OCI-LY7 (cell line): ENCODE measurements around the gene SLC18A3. TPM values are rescaled to one million over a fixed set of nuclear protein-coding genes. Genes with fewer than 3 reads are reported as not detected.

ENCODE experiments used
- BruUV-seq: library from RNA; stranded (reverse); fragments of 400-500 nt; replicated peaks from 2 replicates; lab custom pipeline; 2021; lab: Mats Ljungman, UMichigan
- CTCF ChIA-PET: fragments of 300-600 bp; sonication (Branson Sonifier 250); formaldehyde crosslinking; loops from one replicate; lab custom pipeline; 2022; ENCODE audit warnings: antibody characterized with exemption; ENCODE audit not compliant: unreplicated experiment; lab: Charles Lee
- POLR2A ChIA-PET: fragments of 300-600 bp; sonication (Branson Sonifier 250); formaldehyde crosslinking; loops from one replicate; lab custom pipeline; 2022; ENCODE audit warnings: antibody characterized with exemption; lab: Charles Lee
- DNase-seq: peaks from one replicate; pipeline ENCODE4 v3.0.0-alpha.2; 2015; ENCODE audit warnings: low spot score
- H2AFZ ChIP-seq: fragments of 200-600 bp; sonication (generic), shearing (Covaris generic); 2 replicates; pipeline ENCODE4 v1.6.1; 2014; ENCODE audit warnings: mild to moderate bottlenecking, antibody characterized with exemption, low read length, moderate library complexity
- H3K27ac ChIP-seq: fragments of 200-600 bp; sonication (generic); 2 replicates; pipeline ENCODE4 v1.5.1; 2014; ENCODE audit warnings: mixed run types, low read depth, mild to moderate bottlenecking, moderate library complexity, low read length, inconsistent platforms; ENCODE audit not compliant: poor library complexity, severe bottlenecking
- H3K36me3 ChIP-seq: fragments of 200-600 bp; sonication (generic); 2 replicates; pipeline ENCODE4 v1.6.1; 2014; ENCODE audit warnings: mild to moderate bottlenecking, antibody characterized with exemption, low read length, moderate library complexity, mixed read lengths; ENCODE audit not compliant: insufficient read depth
- H3K4me1 ChIP-seq: fragments of 200-600 bp; sonication (generic); 2 replicates; pipeline ENCODE4 v1.5.1; 2014; ENCODE audit warnings: mild to moderate bottlenecking, low read length; ENCODE audit not compliant: insufficient read depth, poor library complexity, severe bottlenecking
- H3K4me2 ChIP-seq: fragments of 200-600 bp; sonication (generic); 2 replicates; pipeline ENCODE4 v1.6.1; 2014; ENCODE audit warnings: mild to moderate bottlenecking, low read length
- H3K4me3 ChIP-seq: fragments of 200-600 bp; sonication (generic); 2 replicates; pipeline ENCODE4 v1.5.1; 2014; ENCODE audit warnings: mild to moderate bottlenecking, low read depth, low read length; ENCODE audit not compliant: poor library complexity, severe bottlenecking
- H3K79me2 ChIP-seq: fragments of 200-600 bp; sonication (generic); 2 replicates; pipeline ENCODE4 v1.6.1; 2016; ENCODE audit warnings: low read depth, mild to moderate bottlenecking, low read length, moderate library complexity, mixed read lengths; ENCODE audit not compliant: insufficient read depth
- H3K9me2 ChIP-seq: fragments of 200-600 bp; sonication (generic); 2 replicates; pipeline ENCODE4 v1.6.1; 2016; ENCODE audit warnings: mild to moderate bottlenecking, low read length, mixed read lengths; ENCODE audit not compliant: insufficient read depth
- H3K9me3 ChIP-seq: fragments of 200-600 bp; sonication (generic); 2 replicates; pipeline ENCODE4 v1.6.1; 2014; ENCODE audit warnings: mild to moderate bottlenecking, mixed run types, low read length, mixed read lengths
- H4K20me1 ChIP-seq: fragments of 200-600 bp; sonication (generic); 2 replicates; pipeline ENCODE4 v1.6.1; 2014; ENCODE audit warnings: mild to moderate bottlenecking, antibody characterized with exemption, low read length, moderate library complexity, mixed read lengths; ENCODE audit not compliant: insufficient read depth
- EZH2phosphoT487 ChIP-seq: fragments of 200-600 bp; sonication (generic); IDR thresholded peaks from 2 replicates; pipeline ENCODE4 v1.6.1; 2018; ENCODE audit warnings: low read depth, borderline replicate concordance, mild to moderate bottlenecking, mixed run types, antibody characterized with exemption, low read length, moderate library complexity, mixed read lengths
- intact Hi-C: fragments of 100-400 bp; cut with micrococcal nuclease; formaldehyde crosslinking; loops from one replicate; pipeline ENCODE4 v1.10.0; 2022; ENCODE audit not compliant: unreplicated experiment
- total RNA-seq, 2 experiments: library from RNA; depleted of rRNA in 1 of 2; stranded (reverse); fragments of >200 nt in 1 of 2; shearing (Covaris generic) in 1 of 2; gene quantifications; 2 replicates each; pipeline ENCODE4 v1.2.3, GENCODE V29; 2014 to 2022
- TF ChIP-seq, protein P1 (sequence below): fragments of 200-600 bp; sonication (generic); conservative IDR thresholded peaks from 2 replicates; pipeline ENCODE4 v1.5.1; 2014; ENCODE audit warnings: mild to moderate bottlenecking, antibody characterized with exemption, low read length, moderate library complexity, mixed read lengths

The SLC18A3 gene
- total RNA-seq, 2 experiments from 2014 or later: not detected

DNA sequence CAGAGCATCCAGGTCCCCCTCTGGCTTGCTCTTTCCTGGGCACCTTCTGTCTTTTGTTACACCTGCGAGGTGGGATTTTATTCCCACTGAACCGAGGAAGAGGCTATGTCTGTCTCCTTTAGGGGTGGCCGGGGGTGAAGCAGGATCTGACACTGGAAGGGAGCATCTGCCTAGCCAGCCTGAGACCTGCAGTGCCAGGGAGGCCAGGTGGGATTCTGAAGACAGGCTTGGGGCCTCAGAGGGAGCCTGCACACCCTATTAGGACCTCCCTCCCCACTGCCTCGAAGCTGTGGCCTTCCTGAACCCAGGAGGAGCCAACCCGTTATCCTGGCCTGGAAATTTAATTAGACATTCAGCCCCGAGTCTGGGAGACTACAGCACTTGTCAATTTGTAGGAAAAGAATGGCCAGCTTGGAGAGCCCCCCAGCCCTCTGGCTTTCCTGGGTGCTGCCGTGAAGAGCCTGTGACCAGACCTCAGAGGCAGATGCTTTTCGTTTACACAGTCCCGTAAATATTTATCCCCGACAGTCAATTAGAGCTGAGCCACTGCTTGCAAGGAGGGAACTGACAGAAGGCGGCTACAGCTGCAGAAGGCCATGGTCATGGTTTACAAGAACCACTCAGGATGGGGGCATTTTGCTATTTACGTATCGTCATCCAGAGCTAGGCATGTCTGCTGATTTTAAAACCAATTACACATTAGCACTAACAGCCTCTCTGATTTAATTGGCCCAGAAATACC, 23.4 kb downstream of the SLC18A3 start:
- Histone ChIP-seq H2AFZ (no peak overlapping the region), H3K4me2 (no peak overlapping the region), H4K20me1 (no peaks in the 10 kb centered on the region), H3K9me3 (no peaks in the 10 kb centered on the region), H3K4me3 (no peak overlapping the region), H3K27ac (no peak overlapping the region), H3K36me3 (no peaks in the 10 kb centered on the region), H3K4me1 (no peaks in the 10 kb centered on the region), H3K9me2 (no peaks in the 10 kb centered on the region), H3K79me2 (no peaks in the 10 kb centered on the region)
- no TSS peak for BruUV-seq
- POLR2A ChIA-PET: no interaction called here
- TF ChIP-seq, protein P1, sequence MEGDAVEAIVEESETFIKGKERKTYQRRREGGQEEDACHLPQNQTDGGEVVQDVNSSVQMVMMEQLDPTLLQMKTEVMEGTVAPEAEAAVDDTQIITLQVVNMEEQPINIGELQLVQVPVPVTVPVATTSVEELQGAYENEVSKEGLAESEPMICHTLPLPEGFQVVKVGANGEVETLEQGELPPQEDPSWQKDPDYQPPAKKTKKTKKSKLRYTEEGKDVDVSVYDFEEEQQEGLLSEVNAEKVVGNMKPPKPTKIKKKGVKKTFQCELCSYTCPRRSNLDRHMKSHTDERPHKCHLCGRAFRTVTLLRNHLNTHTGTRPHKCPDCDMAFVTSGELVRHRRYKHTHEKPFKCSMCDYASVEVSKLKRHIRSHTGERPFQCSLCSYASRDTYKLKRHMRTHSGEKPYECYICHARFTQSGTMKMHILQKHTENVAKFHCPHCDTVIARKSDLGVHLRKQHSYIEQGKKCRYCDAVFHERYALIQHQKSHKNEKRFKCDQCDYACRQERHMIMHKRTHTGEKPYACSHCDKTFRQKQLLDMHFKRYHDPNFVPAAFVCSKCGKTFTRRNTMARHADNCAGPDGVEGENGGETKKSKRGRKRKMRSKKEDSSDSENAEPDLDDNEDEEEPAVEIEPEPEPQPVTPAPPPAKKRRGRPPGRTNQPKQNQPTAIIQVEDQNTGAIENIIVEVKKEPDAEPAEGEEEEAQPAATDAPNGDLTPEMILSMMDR: no peak
- no peak for TF ChIP-seq EZH2phosphoT487
- intact Hi-C loops: no loop called here
- DNase-seq: no peak
- CTCF ChIA-PET: no interaction called here

DNA sequence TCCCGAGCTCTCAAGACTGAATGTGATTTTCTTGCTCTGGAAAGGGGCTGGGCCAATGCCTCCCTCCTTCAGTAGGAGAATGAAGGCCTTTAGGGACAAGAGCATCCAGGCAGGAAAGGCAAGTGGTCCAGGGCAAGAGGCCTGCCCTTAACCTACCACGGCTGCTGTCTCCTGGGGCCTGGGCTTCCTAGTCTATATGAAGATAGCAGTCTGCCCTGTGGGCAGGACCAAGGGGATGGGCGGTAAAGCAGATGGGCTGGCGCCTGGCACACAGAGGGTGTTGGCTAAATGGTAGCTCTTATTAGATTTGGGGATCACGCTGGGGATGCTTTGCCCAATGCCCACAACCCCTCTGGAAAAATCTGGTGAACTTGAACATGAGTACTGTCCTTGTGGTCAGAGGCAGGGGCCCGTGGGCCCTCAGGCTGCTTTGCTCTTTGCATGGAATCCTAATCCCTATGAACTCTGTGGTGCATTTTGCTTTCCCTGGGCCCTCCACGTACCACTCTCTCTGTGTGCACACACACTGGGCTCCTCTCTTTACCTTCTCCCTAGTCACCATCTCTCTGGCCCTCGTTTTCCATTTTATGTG, 24.1 kb downstream of the SLC18A3 start:
- CTCF ChIA-PET: no interaction called here
- Histone ChIP-seq H3K4me1 (no peaks in the 10 kb centered on the region), H4K20me1 (no peaks in the 10 kb centered on the region), H2AFZ (no peak overlapping the region), H3K4me2 (no peak overlapping the region), H3K4me3 (no peak overlapping the region), H3K27ac (no peak overlapping the region), H3K9me3 (no peaks in the 10 kb centered on the region), H3K79me2 (no peaks in the 10 kb centered on the region), H3K36me3 (no peaks in the 10 kb centered on the region), H3K9me2 (no peaks in the 10 kb centered on the region)
- no TSS peak for BruUV-seq
- intact Hi-C loops: no loop called here
- POLR2A ChIA-PET: no interaction called here
- no peak for DNase-seq
- TF ChIP-seq, protein P1: no peak
- no peak for TF ChIP-seq EZH2phosphoT487

- ChIA-PET CTCF (no interaction called here), POLR2A (no interaction called here)
- H3K9me3 ChIP-seq: no peaks in the 10 kb centered on the region
- H3K9me2 ChIP-seq: no peaks in the 10 kb centered on the region
- DNase-seq: no peak
- H3K4me2 ChIP-seq: no peak overlapping the region
- TF ChIP-seq, protein P1: no peak
- TF ChIP-seq EZH2phosphoT487: no peak
- no peaks in the 10 kb centered on the region for H3K4me1 ChIP-seq
- no TSS peak for BruUV-seq
- H3K27ac ChIP-seq: no peak overlapping the region
- no peak overlapping the region for H2AFZ ChIP-seq
- H3K36me3 ChIP-seq: no peaks in the 10 kb centered on the region
- H3K79me2 ChIP-seq: no peaks in the 10 kb centered on the region
- H3K4me3 ChIP-seq: no peak overlapping the region
- no peaks in the 10 kb centered on the region for H4K20me1 ChIP-seq
- intact Hi-C loops: no loop called here
Measured at GRCh38 chr10:49642311-49642710, 32.2 kb downstream of the SLC18A3 start.
